HepG2 (cell line): ENCODE results near the gene JADE2. TPM values are rescaled to one million over a fixed set of nuclear protein-coding genes. Genes with fewer than 3 reads are reported as not detected.

Experiments used
- GABPA ChIP-seq, 2 experiments: IDR thresholded peaks; 2 replicates each; pipeline ENCODE4 v1.6.1; 2011 to 2016; ENCODE audit warnings: low read depth in 2 of 2, low read length in 1 of 2, missing biosample characterization in 1 of 2, missing genetic modification characterization in 1 of 2
- PCBP1 ChIP-seq: fragments of 200-400 bp; formaldehyde crosslinking; IDR thresholded peaks from 2 replicates; pipeline ENCODE4 v1.6.1; 2017; ENCODE audit warnings: mild to moderate bottlenecking, low read depth, low read length, borderline replicate concordance
- RXRB ChIP-seq: IDR thresholded peaks from 2 replicates; pipeline ENCODE4 v1.6.1; 2016; ENCODE audit warnings: borderline replicate concordance, missing genetic modification reagents, missing compliant biosample characterization
- ZNF12 ChIP-seq: sonication (generic); formaldehyde crosslinking; IDR thresholded peaks from 2 replicates; pipeline ENCODE4 v1.5.0; 2020; ENCODE audit warnings: missing genetic modification reagents
- ZNF350 ChIP-seq: sonication (generic); formaldehyde crosslinking; IDR thresholded peaks from 2 replicates; pipeline ENCODE4 v1.4.0; 2020; ENCODE audit warnings: mild to moderate bottlenecking, low read depth, missing genetic modification reagents, borderline replicate concordance
- ZNF547 ChIP-seq: sonication (generic); formaldehyde crosslinking; IDR thresholded peaks from 2 replicates; pipeline ENCODE4 v1.5.1; 2020; ENCODE audit warnings: mild to moderate bottlenecking, missing genetic modification reagents
- ZNF777 ChIP-seq: sonication (generic); formaldehyde crosslinking; IDR thresholded peaks from 2 replicates; pipeline ENCODE4 v1.4.0; 2020; ENCODE audit warnings: missing genetic modification reagents
- polyA plus RNA-seq, 8 experiments: library from polyadenylated mRNA; depleted of rRNA in 3 of 8; stranded (reverse) in 7 of 8; unstranded in 1 of 8; fragments of >200 nt; fragmentation: Illumina TruSeq in 4 of 8; extraction: Trizol in 4 of 8; gene quantifications; 2 replicates each; pipeline versions ENCODE4 v1.2.1 to v1.2.3, GENCODE V29; 2011 to 2016; ENCODE audit warnings: low read depth in 4 of 8, missing spikeins in 1 of 8, mixed read lengths in 1 of 8; ENCODE audit not compliant: insufficient read depth in 1 of 8
- total RNA-seq, 5 experiments: library from RNA; depleted of rRNA; stranded (reverse); fragments of >200 nt; fragmentation: Illumina TruSeq; extraction: Trizol; gene quantifications; 2 replicates each; pipeline ENCODE4 v1.2.3, GENCODE V29; 2016; ENCODE audit warnings: low read depth in 1 of 5
- TF ChIP-seq, protein P1 (sequence below): sonication (generic); formaldehyde crosslinking; IDR thresholded peaks from 2 replicates; pipeline ENCODE4 v1.5.0; 2020; ENCODE audit warnings: missing genetic modification reagents, mild to moderate bottlenecking, borderline replicate concordance
- TF ChIP-seq, protein P2 (sequence below): sonication (generic); formaldehyde crosslinking; IDR thresholded peaks from 2 replicates; pipeline ENCODE4 v1.4.0; 2020; ENCODE audit warnings: low read depth, missing genetic modification reagents
- TF ChIP-seq, protein P3 (sequence below): sonication (generic); formaldehyde crosslinking; IDR thresholded peaks from 2 replicates; pipeline ENCODE4 v1.5.0; 2020; ENCODE audit warnings: mild to moderate bottlenecking, missing genetic modification reagents, borderline replicate concordance
- TF ChIP-seq, protein P4 (sequence below): IDR thresholded peaks from 2 replicates; pipeline ENCODE4 v1.6.1; 2016; ENCODE audit warnings: mild to moderate bottlenecking
- TF ChIP-seq, protein P5 (sequence below), 2 experiments: IDR thresholded peaks; 2 replicates each; pipeline ENCODE4 v1.6.1; 2011 to 2012; ENCODE audit warnings: low read length in 2 of 2, borderline replicate concordance in 1 of 2, low read depth in 1 of 2, mild to moderate bottlenecking in 1 of 2, moderate library complexity in 1 of 2

JADE2 gene
- total and polyA plus RNA-seq, 2 of the 13 experiments (the other 11 are each of a cell fraction or from before 2014, with no cell fraction given) = 7.5 to 15.1 TPM

DNA sequence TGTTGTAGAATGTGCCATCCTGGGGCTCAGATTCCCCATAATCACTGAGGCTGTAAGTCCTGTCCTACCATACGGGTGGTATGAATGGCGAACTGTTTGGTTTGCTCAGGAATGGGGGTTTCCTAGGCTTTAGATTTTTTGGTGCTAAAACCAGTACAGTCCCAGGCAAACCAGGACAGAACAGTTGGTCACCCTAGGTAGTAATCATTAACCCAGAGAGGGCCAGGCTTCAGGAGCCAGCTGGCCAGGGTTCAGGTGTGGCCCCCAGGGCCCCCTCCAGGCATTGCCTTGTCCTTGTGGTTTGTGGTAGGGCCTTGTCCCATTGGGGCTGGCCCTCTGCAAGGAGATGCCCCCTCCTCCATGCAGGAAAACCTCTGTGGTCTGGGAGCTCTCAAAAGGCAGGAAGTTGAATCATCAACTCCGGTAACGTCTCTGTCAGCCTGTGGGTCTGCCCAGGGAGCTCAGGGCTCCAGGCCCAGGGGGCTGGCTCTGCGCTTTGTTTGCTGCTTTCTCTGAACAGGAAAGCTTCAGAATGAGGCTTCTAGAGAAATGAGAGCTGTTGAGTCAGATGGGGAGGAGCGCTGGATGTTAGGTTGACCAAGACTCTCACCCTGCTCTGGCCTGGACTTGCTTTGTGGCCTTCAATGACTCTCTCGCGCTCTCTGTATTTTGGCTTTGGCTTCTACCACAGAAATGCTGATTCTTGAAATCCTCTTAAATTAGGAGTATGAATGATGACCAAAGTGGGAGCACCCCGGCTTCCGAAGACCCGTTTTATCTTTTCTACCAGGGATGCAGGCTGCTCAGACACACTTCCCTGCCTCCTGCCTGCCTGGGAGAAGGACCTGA lies 22.2 kb upstream of the JADE2 start (continued):
- TF ChIP-seq RXRB = peak; percentile 79; the same call in 1 of the 2 replicates
- TF ChIP-seq, protein P1, sequence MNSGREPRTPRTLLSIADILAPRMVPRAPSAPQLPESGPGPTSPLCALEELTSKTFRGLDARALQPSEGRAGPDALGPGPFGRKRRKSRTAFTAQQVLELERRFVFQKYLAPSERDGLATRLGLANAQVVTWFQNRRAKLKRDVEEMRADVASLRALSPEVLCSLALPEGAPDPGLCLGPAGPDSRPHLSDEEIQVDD = no peak
- peak; percentile 19; the same call in 1 of the 2 replicates for TF ChIP-seq ZNF12
- TF ChIP-seq, protein P2, sequence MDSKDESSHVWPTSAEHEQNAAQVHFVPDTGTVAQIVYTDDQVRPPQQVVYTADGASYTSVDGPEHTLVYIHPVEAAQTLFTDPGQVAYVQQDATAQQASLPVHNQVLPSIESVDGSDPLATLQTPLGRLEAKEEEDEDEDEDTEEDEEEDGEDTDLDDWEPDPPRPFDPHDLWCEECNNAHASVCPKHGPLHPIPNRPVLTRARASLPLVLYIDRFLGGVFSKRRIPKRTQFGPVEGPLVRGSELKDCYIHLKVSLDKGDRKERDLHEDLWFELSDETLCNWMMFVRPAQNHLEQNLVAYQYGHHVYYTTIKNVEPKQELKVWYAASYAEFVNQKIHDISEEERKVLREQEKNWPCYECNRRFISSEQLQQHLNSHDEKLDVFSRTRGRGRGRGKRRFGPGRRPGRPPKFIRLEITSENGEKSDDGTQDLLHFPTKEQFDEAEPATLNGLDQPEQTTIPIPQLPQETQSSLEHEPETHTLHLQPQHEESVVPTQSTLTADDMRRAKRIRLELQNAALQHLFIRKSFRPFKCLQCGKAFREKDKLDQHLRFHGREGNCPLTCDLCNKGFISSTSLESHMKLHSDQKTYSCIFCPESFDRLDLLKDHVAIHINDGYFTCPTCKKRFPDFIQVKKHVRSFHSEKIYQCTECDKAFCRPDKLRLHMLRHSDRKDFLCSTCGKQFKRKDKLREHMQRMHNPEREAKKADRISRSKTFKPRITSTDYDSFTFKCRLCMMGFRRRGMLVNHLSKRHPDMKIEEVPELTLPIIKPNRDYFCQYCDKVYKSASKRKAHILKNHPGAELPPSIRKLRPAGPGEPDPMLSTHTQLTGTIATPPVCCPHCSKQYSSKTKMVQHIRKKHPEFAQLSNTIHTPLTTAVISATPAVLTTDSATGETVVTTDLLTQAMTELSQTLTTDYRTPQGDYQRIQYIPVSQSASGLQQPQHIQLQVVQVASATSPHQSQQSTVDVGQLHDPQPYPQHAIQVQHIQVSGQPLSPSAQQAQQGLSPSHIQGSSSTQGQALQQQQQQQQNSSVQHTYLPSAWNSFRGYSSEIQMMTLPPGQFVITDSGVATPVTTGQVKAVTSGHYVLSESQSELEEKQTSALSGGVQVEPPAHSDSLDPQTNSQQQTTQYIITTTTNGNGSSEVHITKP (CRISPR knock-in tag) = peak; percentile 89
- no peak for TF ChIP-seq ZNF777 (CRISPR knock-in tag)
- no peak for TF ChIP-seq PCBP1
- no peak for TF ChIP-seq GABPA (IDR thresholded peaks at IDR 0.05; ENCODE audit: low read depth, low read length)
- peak; percentile 78 for TF ChIP-seq GABPA (CRISPR knock-in tag; IDR thresholded peaks at IDR 0.05; ENCODE audit: low read depth)
- TF ChIP-seq, protein P3, sequence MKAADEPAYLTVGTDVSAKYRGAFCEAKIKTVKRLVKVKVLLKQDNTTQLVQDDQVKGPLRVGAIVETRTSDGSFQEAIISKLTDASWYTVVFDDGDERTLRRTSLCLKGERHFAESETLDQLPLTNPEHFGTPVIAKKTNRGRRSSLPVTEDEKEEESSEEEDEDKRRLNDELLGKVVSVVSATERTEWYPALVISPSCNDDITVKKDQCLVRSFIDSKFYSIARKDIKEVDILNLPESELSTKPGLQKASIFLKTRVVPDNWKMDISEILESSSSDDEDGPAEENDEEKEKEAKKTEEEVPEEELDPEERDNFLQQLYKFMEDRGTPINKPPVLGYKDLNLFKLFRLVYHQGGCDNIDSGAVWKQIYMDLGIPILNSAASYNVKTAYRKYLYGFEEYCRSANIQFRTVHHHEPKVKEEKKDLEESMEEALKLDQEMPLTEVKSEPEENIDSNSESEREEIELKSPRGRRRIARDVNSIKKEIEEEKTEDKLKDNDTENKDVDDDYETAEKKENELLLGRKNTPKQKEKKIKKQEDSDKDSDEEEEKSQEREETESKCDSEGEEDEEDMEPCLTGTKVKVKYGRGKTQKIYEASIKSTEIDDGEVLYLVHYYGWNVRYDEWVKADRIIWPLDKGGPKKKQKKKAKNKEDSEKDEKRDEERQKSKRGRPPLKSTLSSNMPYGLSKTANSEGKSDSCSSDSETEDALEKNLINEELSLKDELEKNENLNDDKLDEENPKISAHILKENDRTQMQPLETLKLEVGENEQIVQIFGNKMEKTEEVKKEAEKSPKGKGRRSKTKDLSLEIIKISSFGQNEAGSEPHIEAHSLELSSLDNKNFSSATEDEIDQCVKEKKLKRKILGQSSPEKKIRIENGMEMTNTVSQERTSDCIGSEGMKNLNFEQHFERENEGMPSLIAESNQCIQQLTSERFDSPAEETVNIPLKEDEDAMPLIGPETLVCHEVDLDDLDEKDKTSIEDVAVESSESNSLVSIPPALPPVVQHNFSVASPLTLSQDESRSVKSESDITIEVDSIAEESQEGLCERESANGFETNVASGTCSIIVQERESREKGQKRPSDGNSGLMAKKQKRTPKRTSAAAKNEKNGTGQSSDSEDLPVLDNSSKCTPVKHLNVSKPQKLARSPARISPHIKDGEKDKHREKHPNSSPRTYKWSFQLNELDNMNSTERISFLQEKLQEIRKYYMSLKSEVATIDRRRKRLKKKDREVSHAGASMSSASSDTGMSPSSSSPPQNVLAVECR (CRISPR knock-in tag) = peak; percentile 76; the same call in 1 of the 2 replicates
- TF ChIP-seq ZNF547 (CRISPR knock-in tag) = peak; percentile 53
- TF ChIP-seq, protein P4, sequence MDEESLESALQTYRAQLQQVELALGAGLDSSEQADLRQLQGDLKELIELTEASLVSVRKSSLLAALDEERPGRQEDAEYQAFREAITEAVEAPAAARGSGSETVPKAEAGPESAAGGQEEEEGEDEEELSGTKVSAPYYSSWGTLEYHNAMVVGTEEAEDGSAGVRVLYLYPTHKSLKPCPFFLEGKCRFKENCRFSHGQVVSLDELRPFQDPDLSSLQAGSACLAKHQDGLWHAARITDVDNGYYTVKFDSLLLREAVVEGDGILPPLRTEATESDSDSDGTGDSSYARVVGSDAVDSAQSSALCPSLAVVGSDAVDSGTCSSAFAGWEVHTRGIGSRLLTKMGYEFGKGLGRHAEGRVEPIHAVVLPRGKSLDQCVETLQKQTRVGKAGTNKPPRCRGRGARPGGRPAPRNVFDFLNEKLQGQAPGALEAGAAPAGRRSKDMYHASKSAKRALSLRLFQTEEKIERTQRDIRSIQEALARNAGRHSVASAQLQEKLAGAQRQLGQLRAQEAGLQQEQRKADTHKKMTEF = peak; percentile 81
- peak; percentile 78 for TF ChIP-seq ZNF350 (CRISPR knock-in tag)
- TF ChIP-seq, protein P5, sequence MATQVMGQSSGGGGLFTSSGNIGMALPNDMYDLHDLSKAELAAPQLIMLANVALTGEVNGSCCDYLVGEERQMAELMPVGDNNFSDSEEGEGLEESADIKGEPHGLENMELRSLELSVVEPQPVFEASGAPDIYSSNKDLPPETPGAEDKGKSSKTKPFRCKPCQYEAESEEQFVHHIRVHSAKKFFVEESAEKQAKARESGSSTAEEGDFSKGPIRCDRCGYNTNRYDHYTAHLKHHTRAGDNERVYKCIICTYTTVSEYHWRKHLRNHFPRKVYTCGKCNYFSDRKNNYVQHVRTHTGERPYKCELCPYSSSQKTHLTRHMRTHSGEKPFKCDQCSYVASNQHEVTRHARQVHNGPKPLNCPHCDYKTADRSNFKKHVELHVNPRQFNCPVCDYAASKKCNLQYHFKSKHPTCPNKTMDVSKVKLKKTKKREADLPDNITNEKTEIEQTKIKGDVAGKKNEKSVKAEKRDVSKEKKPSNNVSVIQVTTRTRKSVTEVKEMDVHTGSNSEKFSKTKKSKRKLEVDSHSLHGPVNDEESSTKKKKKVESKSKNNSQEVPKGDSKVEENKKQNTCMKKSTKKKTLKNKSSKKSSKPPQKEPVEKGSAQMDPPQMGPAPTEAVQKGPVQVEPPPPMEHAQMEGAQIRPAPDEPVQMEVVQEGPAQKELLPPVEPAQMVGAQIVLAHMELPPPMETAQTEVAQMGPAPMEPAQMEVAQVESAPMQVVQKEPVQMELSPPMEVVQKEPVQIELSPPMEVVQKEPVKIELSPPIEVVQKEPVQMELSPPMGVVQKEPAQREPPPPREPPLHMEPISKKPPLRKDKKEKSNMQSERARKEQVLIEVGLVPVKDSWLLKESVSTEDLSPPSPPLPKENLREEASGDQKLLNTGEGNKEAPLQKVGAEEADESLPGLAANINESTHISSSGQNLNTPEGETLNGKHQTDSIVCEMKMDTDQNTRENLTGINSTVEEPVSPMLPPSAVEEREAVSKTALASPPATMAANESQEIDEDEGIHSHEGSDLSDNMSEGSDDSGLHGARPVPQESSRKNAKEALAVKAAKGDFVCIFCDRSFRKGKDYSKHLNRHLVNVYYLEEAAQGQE (IDR thresholded peaks at IDR 0.05; ENCODE audit: borderline replicate concordance in 1 of 2, low read depth in 1 of 2, low read length in 2 of 2) = 0 out of 4 replicates have a peak, but pooled peaks of 1 of the 2 experiments have one; percentile 31
